NB4 (cell line): ENCODE results near the gene NCOA7.

ENCODE experiments used
- CTCF ChIP-seq: IDR thresholded peaks from one replicate; pipeline ENCODE4 v1.5.1; 2012; ENCODE audit warnings: low read depth, low read length
- MYC ChIP-seq: IDR thresholded peaks from 2 replicates; pipeline ENCODE4 v1.6.1; 2011; ENCODE audit warnings: low read depth, low read length
- POLR2A ChIP-seq: IDR thresholded peaks from 2 replicates; pipeline ENCODE4 v1.6.1; 2011; ENCODE audit warnings: mild to moderate bottlenecking; ENCODE audit not compliant: insufficient read length; ENCODE audit errors: extremely low read depth

- TF ChIP-seq POLR2A (no peak), CTCF (no peak), MYC (no peak)
Observed at GRCh38 chr6:125839471-125839870, 48.7 kb downstream of the NCOA7 start.
